ENCODE measurements around the gene DIS3L2. TPM values are rescaled to one million over a fixed set of nuclear protein-coding genes. Genes with fewer than 3 reads are reported as not detected.
"Not testable (repeated sequence)": the region's sequence is repeated elsewhere in the genome, so short reads cannot be mapped to it uniquely, and the experiment has no call there.

DIS3L2 gene
- total and polyA plus RNA-seq, 2 experiments from 2014 or later: 9.3 to 15.6 TPM

DNA sequence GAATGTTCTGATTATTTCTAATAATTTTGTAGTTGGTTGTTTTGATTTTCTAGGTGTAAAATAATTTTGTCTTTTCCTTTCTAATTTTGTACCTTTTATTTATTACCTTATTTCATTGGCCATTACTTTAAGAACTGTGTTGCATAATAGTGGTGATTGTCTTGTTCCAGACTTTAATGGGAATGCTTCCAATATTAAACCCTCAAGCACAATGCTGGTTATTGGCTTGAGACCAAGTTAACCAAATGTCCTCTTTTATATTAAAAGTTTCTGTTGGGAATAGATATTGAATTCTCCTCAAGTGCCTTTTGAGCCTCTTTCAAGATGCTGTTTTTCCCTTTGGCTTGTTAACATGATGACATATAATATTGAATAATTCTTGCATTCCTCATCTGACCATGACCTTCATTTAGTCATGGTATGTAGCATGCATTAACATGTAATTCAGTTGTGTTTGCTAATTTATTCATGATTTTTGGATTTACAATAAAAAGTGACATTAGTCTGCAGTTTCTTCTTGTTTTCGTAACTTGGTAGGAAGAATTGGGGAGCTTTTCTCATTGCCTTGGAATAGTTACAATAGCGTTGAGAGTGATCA lies 141.7 kb downstream of the DIS3L2 start:
- H3K36me3 ChIP-seq (ENCODE audit: low read depth): no peaks in the 10 kb centered on the region
- no peak overlapping the region for H2AFZ ChIP-seq
- no peaks in the 10 kb centered on the region for H3K9me2 ChIP-seq (ENCODE audit: insufficient read depth)
- H4K20me1 ChIP-seq (ENCODE audit: insufficient read depth): no peaks in the 10 kb centered on the region
- H3F3A ChIP-seq (ENCODE audit: insufficient read depth): no peaks in the 10 kb centered on the region
- H3K9me3 ChIP-seq (ENCODE audit: low read depth): no peaks in the 10 kb centered on the region
- in situ Hi-C loops (cut with MboI): no loop called here
- no peaks in the 10 kb centered on the region for H3K4me1 ChIP-seq (ENCODE audit: insufficient read depth)
- no peaks in the 10 kb centered on the region for H3K79me2 ChIP-seq (ENCODE audit: insufficient read depth)
- TF ChIP-seq EZH2 (IDR thresholded peaks at IDR 0.05; ENCODE audit: insufficient read depth, poor library complexity, severe bottlenecking) (no peak), EZH2phosphoT487 (IDR thresholded peaks at IDR 0.05; ENCODE audit: insufficient read depth, low read depth) (no peak)
- H3K27me3 ChIP-seq (replicated peaks; ENCODE audit: insufficient read depth): no peaks in the 10 kb centered on the region
- no peak overlapping the region for H3K4me3 ChIP-seq
- H3K4me2 ChIP-seq (ENCODE audit: unreplicated experiment): no peak overlapping the region
- H3K27ac ChIP-seq: no peak overlapping the region
- H3K9ac ChIP-seq: no peak overlapping the region
- peak; percentile 21 for DNase-seq
- WGBS, 2 experiments (ENCODE audit: low coverage in 1 of 2, low lambda C conversion rate in 2 of 2, missing lambda C conversion rate in 2 of 2): 97 to 98% methylated on average over 2 of the region's 2 CpGs

GRCh38 chr2:232104076-232104646 lies 142.6 kb downstream of the DIS3L2 start:
- Histone ChIP-seq H3K9me2 (ENCODE audit: insufficient read depth) (no peaks in the 10 kb centered on the region), H3F3A (ENCODE audit: insufficient read depth) (no peaks in the 10 kb centered on the region), H2AFZ (no peak overlapping the region), H3K36me3 (ENCODE audit: low read depth) (no peaks in the 10 kb centered on the region), H3K4me3 (no peak overlapping the region), H3K27ac (no peak overlapping the region), H3K9ac (no peak overlapping the region), H3K9me3 (ENCODE audit: low read depth) (no peaks in the 10 kb centered on the region), H4K20me1 (ENCODE audit: insufficient read depth) (no peaks in the 10 kb centered on the region), H3K4me2 (ENCODE audit: unreplicated experiment) (no peak overlapping the region), H3K79me2 (ENCODE audit: insufficient read depth) (no peaks in the 10 kb centered on the region), H3K4me1 (ENCODE audit: insufficient read depth) (no peaks in the 10 kb centered on the region), H3K27me3 (replicated peaks; ENCODE audit: insufficient read depth) (no peaks in the 10 kb centered on the region)
- 73 to 92% methylated on average over 2 of the region's 2 CpGs for WGBS, 2 experiments (ENCODE audit: low coverage in 1 of 2, low lambda C conversion rate in 2 of 2, missing lambda C conversion rate in 2 of 2)
- in situ Hi-C loops (cut with MboI): no loop called here
- no peak for TF ChIP-seq EZH2phosphoT487 (IDR thresholded peaks at IDR 0.05; ENCODE audit: insufficient read depth, low read depth)
- no peak for TF ChIP-seq EZH2 (IDR thresholded peaks at IDR 0.05; ENCODE audit: insufficient read depth, poor library complexity, severe bottlenecking)
- DNase-seq: peak; percentile 3

DNA sequence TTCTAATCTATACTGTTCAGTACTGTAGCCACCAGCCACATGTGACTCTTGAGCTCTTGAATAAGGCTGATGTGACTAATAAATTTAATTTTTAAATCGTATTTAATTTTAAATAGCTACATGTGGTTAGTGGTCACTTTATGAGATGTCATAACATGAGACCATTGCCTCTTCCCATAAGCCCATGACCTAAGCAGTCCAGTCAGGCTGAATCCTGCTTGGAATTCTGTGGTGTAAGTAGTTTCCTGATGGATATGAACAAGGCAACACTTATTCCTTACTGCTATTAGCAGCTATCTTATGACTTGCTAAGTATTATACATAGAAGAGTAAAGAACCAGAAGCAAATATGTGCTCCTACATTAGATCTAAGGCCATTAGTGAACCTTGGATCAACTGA lies 150.0 kb downstream of the DIS3L2 start:
- Histone ChIP-seq H3K9me3 (ENCODE audit: low read depth) (no peaks in the 10 kb centered on the region), H3F3A (ENCODE audit: insufficient read depth) (no peaks in the 10 kb centered on the region), H4K20me1 (ENCODE audit: insufficient read depth) (no peaks in the 10 kb centered on the region), H3K4me1 (ENCODE audit: insufficient read depth) (no peaks in the 10 kb centered on the region), H3K9ac (no peak overlapping the region), H3K36me3 (ENCODE audit: low read depth) (no peaks in the 10 kb centered on the region), H3K27me3 (replicated peaks; ENCODE audit: insufficient read depth) (no peaks in the 10 kb centered on the region), H2AFZ (no peak overlapping the region), H3K27ac (no peak overlapping the region), H3K79me2 (ENCODE audit: insufficient read depth) (no peaks in the 10 kb centered on the region), H3K9me2 (ENCODE audit: insufficient read depth) (no peaks in the 10 kb centered on the region), H3K4me2 (ENCODE audit: unreplicated experiment) (no peak overlapping the region), H3K4me3 (no peak overlapping the region)
- in situ Hi-C loops (cut with MboI): no loop called here
- 87 to 100% methylated on average over 1 of the region's 1 CpG for WGBS, 2 experiments (ENCODE audit: low coverage in 1 of 2, low lambda C conversion rate in 2 of 2, missing lambda C conversion rate in 2 of 2)
- TF ChIP-seq EZH2 (IDR thresholded peaks at IDR 0.05; ENCODE audit: insufficient read depth, poor library complexity, severe bottlenecking): no peak
- no peak for TF ChIP-seq EZH2phosphoT487 (IDR thresholded peaks at IDR 0.05; ENCODE audit: insufficient read depth, low read depth)
- DNase-seq: no peak

GRCh38 chr2:232113821-232114220 lies 152.3 kb downstream of the DIS3L2 start:
- Histone ChIP-seq H3K36me3 (ENCODE audit: low read depth) (no peaks in the 10 kb centered on the region), H3K9ac (no peak overlapping the region), H3F3A (ENCODE audit: insufficient read depth) (no peaks in the 10 kb centered on the region), H4K20me1 (ENCODE audit: insufficient read depth) (no peaks in the 10 kb centered on the region), H3K9me3 (ENCODE audit: low read depth) (no peaks in the 10 kb centered on the region), H3K27ac (no peak overlapping the region), H3K79me2 (ENCODE audit: insufficient read depth) (no peaks in the 10 kb centered on the region), H3K9me2 (ENCODE audit: insufficient read depth) (no peaks in the 10 kb centered on the region; the same call in 1 of the 2 replicates), H3K4me1 (ENCODE audit: insufficient read depth) (no peaks in the 10 kb centered on the region), H3K27me3 (replicated peaks; ENCODE audit: insufficient read depth) (no peaks in the 10 kb centered on the region), H2AFZ (no peak overlapping the region), H3K4me2 (ENCODE audit: unreplicated experiment) (no peak overlapping the region), H3K4me3 (no peak overlapping the region)
- peak; percentile 11 for DNase-seq
- in situ Hi-C loops (cut with MboI): no loop called here
- TF ChIP-seq EZH2 (IDR thresholded peaks at IDR 0.05; ENCODE audit: insufficient read depth, poor library complexity, severe bottlenecking) (no peak), EZH2phosphoT487 (IDR thresholded peaks at IDR 0.05; ENCODE audit: insufficient read depth, low read depth) (no peak)
- WGBS, 2 experiments (ENCODE audit: low coverage in 1 of 2, low lambda C conversion rate in 2 of 2, missing lambda C conversion rate in 2 of 2): 22 to 34% methylated on average over 1 of the region's 1 CpG

- H3K27me3 ChIP-seq (replicated peaks; ENCODE audit: insufficient read depth); H4K20me1 ChIP-seq (ENCODE audit: insufficient read depth); H3K4me1 ChIP-seq (ENCODE audit: insufficient read depth); H3K79me2 ChIP-seq (ENCODE audit: insufficient read depth); H3K9me3 ChIP-seq (ENCODE audit: low read depth); H2AFZ ChIP-seq; H3K27ac ChIP-seq; H3F3A ChIP-seq (ENCODE audit: insufficient read depth); H3K4me3 ChIP-seq; H3K9me2 ChIP-seq (ENCODE audit: insufficient read depth); DNase-seq; H3K36me3 ChIP-seq (ENCODE audit: low read depth); in situ Hi-C loops (cut with MboI); H3K4me2 ChIP-seq (ENCODE audit: unreplicated experiment); H3K9ac ChIP-seq: not testable (repeated sequence)
- 94% methylated on average over 6 of the region's 6 CpGs for WGBS, 2 experiments (ENCODE audit: low coverage in 1 of 2, low lambda C conversion rate in 2 of 2, missing lambda C conversion rate in 2 of 2)
Observed at GRCh38 chr2:232115728-232116361, 154.3 kb downstream of the DIS3L2 start.
